Fibroblast of skin of right quadriceps (primary cell): Measurements from ENCODE around the gene CLDN11.

ENCODE experiments used
- DNase-seq: peaks from one replicate; pipeline ENCODE4 v3.0.0-alpha.2; 2013

The CLDN11 gene

DNA sequence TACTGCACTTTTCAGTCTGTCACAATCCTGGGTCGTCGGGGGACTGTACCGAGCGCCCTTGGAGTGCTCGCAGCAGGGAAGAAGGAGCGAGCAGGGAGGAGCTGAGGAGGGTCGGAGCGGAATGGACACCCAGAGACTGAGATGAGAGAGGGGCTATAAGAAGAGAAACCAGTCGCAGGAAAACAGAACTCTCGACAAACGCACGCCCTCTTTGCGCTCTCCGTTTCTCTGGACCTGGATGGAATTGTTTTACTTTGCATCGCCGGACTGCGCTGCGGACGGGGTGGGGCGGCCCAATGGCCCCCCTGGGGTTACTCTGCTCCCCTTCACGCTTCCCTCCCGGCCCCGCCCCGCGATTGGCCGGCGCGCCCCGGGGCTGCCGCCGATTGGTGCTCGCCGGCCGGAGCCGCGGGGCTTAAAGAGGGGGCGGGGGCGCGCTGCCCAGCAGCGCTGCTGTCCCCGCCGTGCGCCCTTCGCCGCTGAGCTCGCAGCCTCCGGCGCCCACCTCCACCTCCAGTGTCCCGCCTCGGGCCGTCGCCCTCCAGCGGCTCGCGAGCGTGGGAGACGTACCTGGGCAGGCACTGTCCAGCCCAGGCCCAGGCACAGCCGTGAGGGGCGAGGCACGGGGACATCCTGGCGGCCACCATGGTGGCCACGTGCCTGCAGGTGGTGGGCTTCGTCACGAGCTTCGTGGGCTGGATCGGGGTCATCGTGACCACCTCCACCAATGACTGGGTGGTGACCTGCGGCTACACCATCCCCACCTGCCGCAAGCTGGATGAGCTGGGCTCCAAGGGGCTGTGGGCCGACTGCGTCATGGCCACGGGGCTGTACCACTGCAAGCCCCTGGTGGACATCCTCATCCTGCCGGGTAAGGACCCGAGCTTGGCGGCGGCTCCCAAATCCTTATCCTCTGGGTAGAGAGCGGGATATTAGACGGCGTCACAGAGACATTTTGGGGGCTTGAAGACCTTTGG is at the start of gene CLDN11:
Gene CLDN11 (plus strand): TSS at position 447 of the 977 bp plus-strand sequence. CDS start 199 bp downstream, at position 646.
- peak; percentile 84 for DNase-seq

DNA sequence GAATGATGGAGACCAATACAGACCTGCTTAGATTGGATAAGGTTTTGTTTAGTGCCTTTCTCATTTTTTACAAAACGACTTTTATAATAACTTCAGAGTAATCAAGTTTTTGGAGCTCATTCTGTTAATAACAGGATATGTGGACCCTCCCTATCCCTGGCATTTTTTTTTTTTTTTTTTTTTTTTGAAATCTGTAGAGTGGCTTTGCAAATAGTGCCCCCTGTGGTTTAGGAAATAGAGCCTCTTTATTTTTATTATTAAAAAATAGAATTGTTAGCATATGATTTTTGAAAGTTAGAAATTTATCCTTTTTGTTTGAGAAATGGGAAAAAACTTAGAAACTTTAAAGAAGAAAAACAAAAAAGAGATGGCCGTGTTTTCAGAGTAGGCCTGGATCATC is 49.7 kb upstream of the CLDN11 start:
- no peak for DNase-seq

GRCh38 chr3:170372190-170372879 is 46.3 kb upstream of the CLDN11 start:
- no peak for DNase-seq

DNA sequence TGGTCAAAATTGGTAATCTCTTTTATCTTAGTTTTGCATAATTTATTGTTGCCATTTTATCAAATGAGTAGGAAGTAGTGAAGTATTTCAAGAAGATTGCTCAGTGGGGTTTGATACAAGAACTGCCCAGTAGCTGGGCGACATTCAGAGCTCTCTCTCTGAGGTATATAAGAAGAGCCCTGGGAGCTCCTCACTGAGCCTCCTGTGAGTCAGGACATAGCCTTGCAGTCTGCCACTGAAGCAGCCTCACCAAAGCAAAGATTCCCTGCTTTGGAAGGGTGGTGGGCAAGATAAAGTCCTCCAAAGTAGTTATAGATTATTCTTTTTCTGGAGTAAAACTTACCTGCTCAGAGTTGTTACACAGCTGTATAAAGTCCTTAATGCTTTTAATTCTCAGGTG is 35.1 kb upstream of the CLDN11 start:
- peak; percentile 21 for DNase-seq

- no peak for DNase-seq
Observed at GRCh38 chr3:170386468-170386867, 32.2 kb upstream of the CLDN11 start.

GRCh38 chr3:170387950-170388349 is 30.7 kb upstream of the CLDN11 start:
- peak; percentile 42 for DNase-seq

DNA sequence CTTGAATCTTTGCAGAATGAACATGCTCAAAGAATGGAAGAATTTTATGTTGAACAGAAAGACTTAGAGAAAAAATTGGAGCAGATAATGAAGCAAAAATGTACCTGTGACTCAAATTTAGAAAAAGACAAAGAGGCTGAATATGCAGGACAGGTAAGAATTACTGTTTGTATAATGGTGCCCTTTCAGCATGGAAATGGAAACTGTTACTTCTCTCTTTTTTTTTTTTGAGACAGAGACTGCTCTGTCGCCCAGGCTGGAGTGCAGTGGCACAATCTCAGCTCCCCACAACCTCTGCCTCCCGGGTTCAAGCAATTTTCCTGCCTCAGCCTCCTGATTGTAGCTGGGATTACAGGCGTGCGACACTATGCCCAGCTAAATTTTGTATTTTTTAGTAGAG is 27.6 kb upstream of the CLDN11 start:
- no peak for DNase-seq

DNA sequence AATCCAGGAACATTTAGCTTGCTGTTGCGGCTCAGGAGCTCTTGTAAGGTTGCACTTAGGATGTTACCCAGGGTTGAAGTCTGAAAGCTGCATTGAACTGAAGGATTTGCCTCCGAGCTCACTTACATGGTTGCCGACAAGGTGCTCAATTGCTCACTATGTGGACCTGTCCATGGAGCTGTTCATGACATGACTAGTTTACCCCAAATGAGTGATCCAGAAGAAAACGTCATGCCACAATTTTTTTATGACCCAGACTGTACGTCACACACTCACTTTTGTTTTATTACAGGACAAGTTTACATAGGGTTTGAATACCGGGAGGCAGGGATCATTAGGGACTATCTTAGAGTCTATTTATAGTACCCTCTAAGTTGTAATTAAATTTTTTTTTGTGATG is 21.0 kb upstream of the CLDN11 start:
- no peak for DNase-seq

DNA sequence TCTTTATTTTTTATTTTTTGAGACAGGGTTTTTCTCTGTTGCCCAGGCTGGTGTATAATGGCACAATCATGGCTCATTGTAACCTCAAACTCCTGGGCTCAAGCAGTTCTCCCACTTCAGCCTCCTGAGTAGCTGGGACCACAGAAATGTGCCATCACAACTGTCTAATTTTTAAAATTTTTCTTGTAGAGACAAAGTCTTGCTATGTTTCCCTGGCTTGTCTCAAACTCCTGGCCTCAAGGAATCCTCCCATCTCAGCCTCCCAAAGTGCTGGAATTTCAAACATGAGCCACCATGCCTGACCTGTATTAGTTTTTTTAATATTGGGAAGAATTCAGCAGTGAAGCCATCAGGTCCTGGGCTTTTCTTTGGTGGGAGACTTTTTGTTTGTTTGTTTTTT is 13.6 kb upstream of the CLDN11 start:
- no peak for DNase-seq

GRCh38 chr3:170410428-170411029 is 8.1 kb upstream of the CLDN11 start:
- peak; percentile 27 for DNase-seq

DNA sequence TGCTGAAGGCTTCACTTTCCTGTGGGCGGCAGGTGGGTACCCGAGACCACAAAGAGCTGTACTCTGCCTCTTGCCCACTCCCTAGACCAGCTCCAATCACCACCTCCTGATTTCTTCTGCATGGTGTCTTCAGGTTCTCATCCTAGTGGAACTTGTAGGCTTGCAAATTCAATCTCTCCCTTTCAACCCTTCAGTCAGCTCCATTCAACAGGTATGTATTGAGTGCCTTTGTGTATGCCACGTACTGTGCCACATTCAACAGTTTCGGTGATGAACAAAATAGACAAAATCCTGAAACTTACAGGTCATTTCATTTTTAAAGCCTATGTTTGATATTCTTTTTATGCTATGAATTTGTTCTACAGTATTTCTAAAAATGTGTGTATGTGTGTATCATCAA is 5.4 kb upstream of the CLDN11 start:
- DNase-seq = no peak

DNA sequence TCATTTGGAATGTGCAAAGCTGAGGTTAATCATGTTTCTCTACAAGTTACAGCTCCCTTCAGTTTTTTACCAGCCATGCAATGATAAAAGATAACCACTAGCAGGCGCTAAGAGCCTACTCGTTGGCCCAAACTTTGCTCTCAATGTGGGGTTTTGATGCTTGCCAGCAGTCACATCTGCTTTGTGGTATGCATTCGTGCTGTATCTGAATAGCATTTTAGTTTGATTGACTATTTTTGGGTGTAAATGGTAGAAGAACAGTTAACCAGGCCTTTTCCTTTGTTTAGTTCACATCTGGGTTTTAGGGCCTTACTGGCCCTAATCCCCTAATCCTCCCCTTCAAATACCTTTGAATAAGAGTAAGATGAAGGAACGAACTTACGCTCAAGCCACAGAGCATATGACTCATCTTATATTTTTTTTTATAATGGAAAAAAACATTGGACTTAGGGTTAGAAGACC is 4.4 kb upstream of the CLDN11 start:
- peak; percentile 97 for DNase-seq

DNA sequence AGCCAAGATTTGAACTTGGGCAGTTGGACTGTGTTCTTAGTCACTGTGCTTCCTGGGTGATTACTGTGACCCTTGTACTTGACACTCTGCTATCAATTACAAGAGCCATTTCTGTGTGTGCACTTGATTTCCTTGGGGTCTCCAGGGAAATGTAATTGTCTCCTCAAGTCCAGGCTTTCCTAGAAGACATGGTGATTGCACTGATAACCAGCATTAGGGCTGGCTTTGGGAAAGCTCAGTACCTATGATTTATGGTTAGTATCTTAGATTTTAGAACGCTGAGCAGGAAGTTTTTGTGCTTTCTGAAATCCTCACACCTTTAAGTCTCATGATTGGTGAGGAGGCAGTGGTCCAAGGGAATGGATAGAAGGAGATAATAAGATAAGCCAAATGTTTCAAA is 1.6 kb upstream of the CLDN11 start:
- DNase-seq = no peak

- DNase-seq = peak; percentile 55
Observed at GRCh38 chr3:170419557-170420087, 954 bp downstream of the CLDN11 start.

DNA sequence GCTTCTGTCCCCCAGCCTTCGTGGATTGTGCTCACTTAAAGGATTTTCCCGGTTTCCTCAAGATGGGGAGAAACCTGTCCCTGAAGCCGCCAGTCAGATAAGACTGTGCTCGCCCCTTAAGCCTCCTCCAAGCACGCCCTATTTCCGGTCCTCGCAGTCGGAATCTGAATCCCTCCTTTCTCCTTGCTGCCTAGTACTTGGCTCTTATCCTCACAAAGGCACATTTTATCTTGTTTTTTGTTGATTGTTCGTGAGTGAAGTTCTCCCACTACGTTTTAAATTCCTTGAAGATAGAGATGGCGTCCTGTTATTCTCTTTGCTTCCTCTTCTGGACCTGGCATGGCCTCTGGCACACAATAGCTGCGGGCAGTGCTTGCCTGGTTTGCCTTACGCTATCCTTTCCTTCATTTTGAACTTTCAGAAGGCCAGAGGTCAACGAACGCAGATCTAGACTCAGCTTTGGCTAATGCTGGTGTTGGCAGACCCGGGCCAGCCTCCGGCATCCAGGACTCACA is 1.7 kb downstream of the CLDN11 start:
- DNase-seq = peak; percentile 55

GRCh38 chr3:170421111-170421641 is 2.5 kb downstream of the CLDN11 start:
- peak; percentile 39 for DNase-seq

DNA sequence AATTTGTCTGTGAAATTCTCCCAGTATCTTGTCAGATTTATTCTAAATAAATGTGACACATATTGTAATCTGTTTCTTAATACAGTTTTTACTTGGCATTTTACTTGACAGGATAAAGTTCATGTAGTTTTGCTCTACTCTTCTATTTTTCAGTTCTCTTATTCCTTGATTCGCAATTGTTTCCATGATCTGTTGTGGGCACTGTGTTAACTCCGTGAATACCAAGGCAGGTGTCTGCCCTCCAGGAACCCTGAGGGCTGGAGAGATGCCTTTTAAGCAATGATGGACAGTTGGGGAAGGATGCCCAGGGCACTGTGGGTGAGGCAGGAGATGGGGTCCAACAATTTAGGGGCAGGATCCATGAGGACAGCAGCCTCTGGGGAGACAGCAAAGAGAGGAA is 3.1 kb downstream of the CLDN11 start:
- DNase-seq = no peak

- DNase-seq = no peak
Observed at GRCh38 chr3:170423001-170423615, 4.4 kb downstream of the CLDN11 start.

- DNase-seq = peak; percentile 47
Observed at GRCh38 chr3:170424879-170425278, 6.2 kb downstream of the CLDN11 start.

DNA sequence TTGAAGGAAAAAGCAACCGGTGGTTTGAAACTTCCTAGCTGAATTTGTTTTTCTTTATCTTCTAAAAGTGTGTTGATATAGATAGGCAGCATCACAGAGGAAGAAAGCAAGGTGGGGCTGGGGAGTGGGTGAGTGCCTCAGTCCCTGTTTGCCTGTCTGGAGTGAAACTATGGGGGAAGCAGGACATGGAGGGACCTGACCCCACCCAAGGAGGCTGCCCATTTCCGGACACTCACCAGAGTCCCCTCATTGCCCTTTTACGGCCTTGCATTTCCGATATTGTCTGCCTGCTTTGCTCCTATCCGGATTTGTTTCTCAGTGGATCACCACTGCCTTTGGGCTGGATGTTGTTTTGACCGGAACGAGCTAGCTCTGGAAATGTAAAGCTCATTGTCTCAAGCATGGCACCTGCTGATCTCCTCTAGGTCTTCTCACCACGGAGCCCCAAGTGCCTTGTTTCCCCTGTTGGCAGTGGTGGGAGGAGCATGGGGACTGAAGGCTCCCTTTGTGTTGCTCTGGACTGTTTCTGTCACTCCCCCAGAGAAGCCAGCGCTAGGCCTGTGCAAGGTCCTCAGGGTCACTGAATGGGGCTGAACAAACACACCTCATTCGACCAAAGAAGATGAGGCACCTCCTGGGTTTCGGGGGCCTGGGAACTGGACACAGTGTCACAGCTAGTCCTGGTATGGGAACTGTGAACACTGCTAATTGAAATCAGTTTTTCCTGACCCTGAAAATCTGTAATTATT is 7.0 kb downstream of the CLDN11 start:
- no peak for DNase-seq

DNA sequence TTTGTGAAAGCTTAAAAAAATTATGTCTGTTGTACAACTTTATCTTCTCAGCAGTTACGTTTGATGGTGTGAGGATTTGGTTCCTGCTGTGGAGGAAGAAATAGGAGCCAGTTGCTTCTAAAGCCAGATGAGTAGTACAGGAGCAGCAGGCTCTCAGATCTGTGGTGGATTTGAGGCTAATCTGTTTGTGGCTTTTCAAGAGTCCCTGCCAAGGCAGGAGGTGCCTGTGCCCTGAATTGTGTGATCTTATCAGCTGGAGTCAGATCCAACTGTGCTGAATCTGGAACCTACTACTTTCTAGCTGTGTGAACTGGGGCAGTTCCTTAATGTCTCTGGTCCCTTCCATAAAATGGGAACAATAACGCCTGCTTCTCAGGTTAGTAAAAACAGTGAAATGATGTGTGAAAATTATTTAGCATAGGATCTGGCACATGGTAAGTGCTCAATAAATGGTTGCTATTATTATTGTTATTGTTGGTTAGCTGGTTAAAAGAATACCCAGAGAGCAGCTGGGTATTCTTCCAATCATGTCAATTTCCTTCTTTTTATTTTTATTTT is 7.7 kb downstream of the CLDN11 start:
- no peak for DNase-seq
